G401 (cell line): ENCODE data around the gene ATP6V1G1. TPM values are rescaled to one million over a fixed set of nuclear protein-coding genes. Genes with fewer than 3 reads are reported as not detected.
A peak's percentile ranks its signal among the peaks of the same experiment; 100 is the strongest.

Experiments
- DNase-seq: peaks from one replicate; pipeline ENCODE4 v3.0.0-alpha.2; 2015; ENCODE audit warnings: low spot score
- in situ Hi-C: cut with HindIII; loops from 2 replicates; pipeline ENCODE4 v1.10.0; 2016; ENCODE audit warnings: low sequenced_read_pairs, mixed read lengths
- total RNA-seq: library from RNA; depleted of rRNA; stranded (reverse); fragments of >200 nt; shearing (Covaris generic); gene quantifications from 2 replicates; pipeline ENCODE4 v1.2.3, GENCODE V29; 2014

ATP6V1G1 gene
- total RNA-seq, 1 experiment from 2014 or later, result 235 TPM

DNA sequence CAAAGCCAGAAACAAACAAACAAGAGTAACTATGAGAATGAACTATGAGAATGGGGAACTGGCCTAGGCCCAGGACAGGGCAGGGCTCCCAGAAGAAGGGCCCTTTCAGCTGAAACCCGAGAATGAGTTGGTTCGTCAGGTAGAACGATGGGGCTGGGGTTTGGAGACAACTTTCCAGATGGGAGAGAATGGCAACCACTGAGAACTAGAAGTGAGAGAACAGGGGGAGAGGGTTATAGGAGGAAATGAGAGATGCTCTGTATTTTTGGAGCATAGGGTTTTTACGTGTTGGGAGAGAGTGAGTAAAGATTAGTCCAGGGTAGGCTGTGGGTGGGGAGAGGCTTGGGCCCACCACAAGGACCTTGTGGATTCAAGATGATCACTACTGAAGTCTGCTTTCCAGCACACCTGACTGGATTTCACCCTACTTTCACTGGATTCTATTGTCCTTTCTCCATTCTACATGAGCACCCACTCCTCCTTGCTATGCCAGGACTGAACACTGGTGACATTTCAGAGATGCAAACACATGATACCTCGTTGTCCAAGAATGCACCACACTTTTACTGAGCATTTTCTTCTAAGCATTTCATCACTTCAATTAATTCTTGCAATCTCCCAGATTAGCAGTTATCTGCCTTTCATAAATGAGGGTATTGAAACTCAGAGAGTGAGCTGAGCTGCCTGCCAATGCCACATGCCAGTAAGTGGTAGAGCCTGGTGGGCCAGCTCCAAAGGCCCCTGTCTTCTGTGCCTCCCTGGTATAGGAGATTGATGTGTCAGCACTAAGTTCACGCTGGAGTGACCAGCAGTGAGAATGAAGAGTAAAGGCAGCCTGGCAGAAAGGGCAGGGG, 20.3 kb downstream of the ATP6V1G1 start:
- no peak for DNase-seq
- in situ Hi-C loops, result no loop called here

DNA sequence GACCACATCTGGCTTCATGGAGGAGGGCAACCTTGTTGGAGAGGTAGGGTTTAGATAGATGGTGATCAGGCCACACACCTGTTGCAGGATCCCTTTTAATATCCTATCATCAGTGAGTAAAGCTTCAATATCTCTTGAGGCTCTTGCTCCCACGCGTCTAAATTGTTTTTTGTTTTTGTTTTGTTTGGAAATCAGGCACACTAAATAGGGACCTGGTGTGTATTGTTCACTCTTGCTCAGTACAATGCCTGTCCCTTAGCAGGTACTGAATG, 20.9 kb downstream of the ATP6V1G1 start:
- in situ Hi-C loops, result no loop called here
- DNase-seq, result no peak

DNA sequence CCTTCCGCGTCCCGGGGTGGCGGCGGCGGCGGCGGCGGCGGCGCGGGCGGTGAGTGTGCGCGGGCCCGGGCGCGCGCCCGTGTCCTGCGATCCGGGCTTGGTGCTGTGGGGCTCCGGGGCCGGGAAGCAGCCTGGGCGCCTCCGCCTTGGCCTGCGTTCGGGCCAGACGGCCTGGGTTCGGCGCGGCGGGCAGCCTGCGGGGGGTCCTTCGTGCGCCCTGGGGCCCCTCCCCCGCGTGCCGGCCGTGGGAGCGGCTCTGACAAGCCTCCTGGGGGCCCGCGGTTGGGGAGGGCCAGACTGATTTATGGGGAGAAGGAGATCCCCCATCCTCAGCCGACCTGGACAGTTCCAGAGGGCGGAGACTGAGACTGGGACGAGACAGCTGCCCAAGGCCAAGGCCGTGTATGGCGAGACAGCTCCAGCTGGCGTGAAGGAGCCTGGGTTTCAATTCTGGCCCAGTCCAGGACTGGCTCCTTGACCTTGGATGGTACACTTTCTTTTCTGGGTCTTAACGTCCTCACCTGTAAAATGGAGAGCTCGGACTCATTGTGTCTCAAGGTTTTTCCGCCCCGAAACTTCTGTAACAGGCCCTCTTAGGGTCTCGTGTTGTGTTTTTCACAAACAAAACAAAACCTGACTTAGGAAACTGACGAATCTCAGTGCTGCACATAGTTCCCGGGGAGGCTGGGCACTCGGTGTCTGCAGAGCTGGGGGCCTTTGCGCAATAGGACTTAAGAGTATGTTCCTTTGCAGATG, 24.1 kb downstream of the ATP6V1G1 start:
- peak; percentile 67 for DNase-seq
- in situ Hi-C loops, result no loop called here

DNA sequence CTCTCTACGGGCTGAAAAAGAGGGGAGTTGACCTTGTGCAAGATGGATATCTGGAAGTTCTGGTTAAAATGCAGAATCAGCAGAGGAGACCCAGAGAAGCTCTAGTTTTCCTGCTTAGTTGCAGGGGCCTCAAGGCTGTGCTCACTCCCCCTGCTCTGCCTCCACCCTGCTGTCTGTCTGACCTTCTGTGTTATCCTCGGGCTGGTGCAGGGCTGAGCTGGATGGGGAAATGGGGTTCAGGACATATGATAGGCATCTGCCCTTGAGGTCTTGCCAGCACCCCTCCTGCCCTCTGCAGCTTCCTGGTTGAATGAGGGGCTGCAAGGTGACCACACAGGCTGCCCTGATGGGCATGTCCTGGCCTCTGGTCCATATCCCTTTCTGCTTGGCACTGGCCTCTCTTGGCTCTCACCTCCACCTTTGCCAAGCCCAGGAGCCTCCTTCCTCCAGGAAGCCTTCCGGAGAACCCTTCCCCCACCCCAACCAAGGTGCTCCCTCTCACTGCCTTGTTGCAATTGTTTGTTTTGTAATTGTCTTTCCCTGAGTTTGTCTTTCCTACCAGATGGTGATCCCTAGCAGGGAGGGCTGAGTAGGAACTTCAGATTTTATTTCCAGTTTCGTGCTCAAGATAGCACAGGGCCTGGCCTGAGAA, 24.8 kb downstream of the ATP6V1G1 start:
- no peak for DNase-seq
- in situ Hi-C loops, result no loop called here

DNA sequence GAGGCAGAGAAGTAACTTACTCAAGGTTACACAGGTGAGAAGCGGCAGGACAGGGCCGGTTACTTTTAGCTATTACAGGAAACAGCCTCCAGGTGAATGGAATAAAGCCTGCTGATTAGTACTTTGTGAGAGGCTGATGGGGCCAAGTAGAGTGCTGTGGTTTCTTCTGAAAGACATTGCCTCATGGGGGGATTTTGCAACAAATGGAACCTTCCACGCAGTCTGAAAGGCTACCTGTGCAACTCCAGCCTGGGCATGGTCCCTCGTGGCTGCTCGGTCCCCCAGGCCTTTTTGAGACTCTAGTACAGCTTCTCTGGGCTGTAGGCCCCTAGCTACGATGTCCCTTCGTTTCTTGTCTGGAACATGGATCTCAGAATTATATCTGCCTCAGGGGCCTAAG, 25.5 kb downstream of the ATP6V1G1 start:
- no peak for DNase-seq
- in situ Hi-C loops, result no loop called here

DNA sequence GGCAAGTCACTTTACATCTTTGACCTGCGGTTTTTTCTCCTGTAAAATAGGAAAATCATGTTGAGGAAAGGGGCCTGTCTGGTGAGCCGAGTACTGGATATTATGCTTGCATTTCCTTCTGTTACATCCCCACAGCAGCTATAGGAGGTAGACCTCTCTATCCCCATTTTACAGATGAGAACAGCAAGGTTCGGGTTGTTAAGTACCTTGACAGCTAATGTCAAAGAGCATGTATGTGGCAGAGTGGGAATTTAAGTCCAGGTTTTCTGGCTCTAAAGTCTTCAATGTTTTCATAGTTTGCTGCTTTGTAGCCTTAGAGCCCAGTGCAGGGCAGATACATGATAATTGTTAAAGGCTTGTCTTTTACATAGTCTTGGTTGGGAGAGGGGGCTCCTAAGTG, 26.4 kb downstream of the ATP6V1G1 start:
- in situ Hi-C loops, result no loop called here
- DNase-seq, result no peak

DNA sequence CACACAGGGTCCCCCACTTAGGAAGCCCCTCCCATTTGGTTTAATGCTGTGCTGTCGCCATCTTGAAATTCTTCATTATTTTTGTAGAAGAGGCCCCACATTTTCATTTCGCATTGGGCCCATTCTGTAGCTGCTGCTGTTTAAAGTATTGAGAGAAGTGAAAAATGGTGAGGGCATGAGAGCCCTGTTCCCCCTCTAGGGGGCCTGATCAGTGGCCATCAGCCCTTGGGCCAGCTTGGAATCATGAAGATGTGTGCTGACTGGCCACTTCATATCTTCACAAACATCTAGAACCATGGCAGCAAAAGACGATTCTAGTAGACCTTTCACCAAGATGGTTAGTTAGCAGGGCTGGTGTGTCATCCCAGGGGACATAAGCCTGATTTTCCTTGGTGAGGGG, 26.8 kb downstream of the ATP6V1G1 start:
- no peak for DNase-seq
- in situ Hi-C loops, result no loop called here

DNA sequence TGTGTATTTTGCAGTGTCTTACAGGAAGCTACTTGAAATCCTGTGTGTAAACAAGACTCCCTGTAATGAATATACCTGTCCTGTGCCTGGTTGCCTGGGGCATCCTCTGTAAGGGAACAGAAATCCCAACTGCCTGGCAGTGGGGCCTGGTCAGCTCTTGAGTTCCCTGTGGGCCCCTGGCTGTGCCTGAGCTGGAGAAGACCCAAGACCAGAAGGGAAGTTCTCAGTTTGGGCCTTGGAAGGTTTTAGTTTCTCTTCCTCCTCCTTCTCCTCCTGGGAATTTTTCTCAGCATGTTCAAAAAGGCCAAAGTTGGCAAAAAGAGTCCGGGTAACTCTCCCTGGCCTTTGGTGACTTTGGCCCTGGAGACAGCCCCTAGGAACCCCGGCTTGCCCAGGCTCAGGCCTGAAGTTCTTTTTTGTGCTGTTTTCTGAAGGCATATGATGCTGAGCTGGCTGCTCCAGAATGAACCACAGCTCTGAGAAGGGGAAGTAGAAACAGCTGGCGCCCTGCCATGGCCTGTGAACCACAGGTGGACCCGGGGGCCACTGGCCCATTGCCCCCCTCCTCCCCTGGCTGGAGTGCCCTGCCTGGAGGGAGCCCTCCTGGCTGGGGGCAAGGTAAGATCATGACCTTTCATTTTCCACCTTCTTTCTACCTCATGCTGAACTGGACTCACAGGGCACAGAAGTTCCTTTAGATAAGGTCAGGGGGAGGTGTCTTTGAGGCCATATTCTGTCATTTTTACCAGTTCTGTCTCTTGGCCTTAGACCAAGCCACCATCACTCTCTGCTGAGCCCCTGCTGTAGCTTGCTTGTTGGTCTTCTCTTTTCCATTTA, 29.3 kb downstream of the ATP6V1G1 start:
- no peak for DNase-seq
- in situ Hi-C loops, result no loop called here

DNA sequence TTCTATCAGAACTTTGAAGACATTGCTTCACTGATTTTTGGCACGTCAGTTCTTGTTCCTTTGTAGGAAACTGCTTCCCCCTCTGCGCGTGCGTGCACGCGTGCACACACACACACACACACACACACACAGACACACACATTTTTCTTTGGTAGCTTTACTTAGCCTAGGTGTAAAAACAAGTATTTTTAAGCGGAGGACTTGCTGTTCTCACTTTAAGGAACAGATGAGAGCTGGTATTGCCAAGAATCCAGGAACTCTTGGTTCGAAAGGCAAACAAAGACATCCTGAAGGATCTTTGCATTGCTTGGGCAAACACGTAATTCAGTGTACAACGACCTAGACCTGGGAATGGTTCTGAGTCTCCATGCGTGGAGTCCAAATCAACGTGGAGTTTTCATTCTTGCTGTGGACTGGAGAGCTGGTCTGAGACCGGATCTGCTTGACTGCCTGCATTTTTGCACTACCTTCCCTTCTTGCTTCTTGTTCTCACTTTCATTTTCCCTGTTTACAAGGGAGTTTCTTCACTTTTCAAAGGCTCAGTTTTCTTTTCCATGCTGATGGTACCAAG, 31.7 kb downstream of the ATP6V1G1 start:
- DNase-seq, result no peak
- in situ Hi-C loops, result no loop called here

DNA sequence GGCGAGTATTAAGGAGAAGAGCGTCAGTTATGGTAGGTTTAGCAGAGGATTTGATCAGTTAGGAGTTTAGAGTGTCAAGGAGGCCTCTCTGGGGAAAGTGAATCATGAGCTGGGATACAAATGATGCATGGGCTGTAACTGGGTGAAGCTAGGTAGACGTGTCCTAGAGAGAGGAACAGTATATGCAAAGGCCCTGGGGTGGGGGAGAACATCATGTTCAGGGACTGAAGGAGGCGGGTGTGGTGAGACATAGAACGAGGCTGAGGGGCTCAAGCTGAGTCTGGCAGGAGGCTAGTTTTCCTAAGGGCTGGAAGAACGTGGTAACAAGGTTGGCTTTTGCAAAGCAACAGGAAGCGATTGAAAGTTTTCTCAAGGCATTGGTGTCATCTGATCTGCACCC, 34.0 kb downstream of the ATP6V1G1 start:
- in situ Hi-C loops, result no loop called here
- no peak for DNase-seq

DNA sequence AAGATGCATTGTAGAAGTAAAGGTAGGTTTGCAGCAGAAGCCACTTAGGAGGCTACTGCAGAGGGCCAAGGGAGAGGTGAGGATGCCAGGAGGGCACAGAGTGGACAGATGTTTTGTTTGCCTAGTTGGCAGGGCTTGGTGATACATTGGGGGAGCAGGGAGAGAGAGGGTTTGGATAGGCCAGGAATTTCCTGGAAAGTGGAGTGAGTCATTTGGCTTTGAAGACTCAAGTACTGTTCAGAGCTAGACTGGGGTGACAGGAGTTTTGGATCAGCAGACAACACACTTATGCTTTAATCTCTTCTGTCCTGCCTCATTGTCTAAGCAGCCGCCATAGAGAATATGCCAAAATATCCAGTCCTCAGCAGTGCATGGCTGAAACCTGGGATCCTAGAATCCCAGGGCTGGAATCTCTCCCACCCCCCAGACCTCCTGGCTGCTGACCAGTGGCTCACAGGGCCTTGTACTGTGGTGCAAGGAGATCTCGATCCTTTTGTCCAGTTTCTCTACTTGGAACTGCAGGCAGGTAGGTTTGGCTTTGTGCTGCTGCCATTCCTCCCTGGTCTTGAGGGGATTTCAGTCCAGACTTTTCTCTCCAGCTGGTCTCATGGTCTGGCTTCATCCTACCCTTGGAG, 34.5 kb downstream of the ATP6V1G1 start:
- DNase-seq, result no peak
- in situ Hi-C loops, result no loop called here

DNA sequence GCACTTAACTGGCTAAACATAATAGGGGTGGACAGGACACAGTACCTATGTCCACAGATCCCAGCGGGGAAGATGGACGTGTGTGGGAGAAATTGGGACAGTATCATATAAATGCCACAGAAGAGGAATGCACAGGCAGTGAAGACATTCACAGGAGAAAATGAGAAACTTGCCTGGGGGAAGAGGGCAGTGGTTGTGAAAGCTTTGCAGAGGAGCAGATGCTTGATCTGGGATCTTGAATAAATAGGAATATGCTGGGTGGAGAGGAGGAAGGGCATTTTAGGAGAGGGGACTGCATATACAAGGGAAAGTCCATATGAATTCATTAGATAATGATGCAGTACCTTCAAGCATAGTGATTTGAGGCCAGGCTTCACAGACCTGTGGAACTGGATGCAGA, 37.1 kb downstream of the ATP6V1G1 start:
- in situ Hi-C loops, result no loop called here
- no peak for DNase-seq

DNA sequence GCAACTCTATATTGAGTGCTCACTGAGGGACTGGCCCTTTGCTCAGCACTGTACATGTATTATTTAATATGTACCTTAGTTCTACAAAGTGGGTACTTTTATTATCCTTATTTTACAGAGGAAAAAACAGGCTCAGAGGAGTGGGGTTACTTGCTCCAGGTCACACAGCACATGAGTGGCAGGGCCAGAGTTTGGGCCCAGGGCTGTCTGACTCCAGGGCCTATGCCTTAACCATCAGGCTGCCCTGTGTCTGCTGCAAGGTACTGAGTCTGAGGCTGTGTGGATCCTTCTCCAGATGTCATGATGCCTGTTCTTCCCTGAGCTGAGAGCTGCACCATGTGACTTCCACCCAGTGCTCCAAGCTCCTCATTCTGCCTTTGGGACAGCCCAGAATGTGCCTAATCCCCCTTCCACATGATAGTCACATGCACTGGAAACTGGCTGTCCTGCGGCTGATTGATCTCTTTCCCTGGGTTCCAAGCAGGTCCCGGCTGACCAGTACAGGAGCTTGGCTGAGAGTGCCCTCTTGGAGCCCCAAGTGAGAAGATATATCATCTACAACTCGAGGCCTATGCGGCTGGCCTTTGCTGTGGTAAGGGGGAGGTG, 38.9 kb downstream of the ATP6V1G1 start:
- in situ Hi-C loops, result no loop called here
- no peak for DNase-seq

DNA sequence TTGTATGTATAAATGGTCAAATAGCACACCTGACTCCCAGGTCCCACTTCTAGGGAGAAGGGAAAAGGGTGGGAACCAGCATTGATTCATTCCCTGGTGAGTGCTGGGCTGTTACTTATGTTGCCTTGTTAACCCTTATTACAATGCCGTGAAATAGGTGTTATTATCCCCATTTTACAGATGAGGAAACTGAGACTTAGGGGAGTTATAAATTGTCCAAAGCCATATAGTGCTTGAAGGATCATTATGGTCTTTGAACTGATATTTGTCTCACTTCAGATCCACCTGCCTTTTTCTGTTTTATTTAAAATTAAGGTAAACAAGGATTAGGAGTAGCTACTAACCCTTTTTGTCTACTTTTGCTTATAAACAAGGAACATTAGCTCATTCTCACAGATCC, 40.0 kb downstream of the ATP6V1G1 start:
- DNase-seq, result no peak
- in situ Hi-C loops, result no loop called here

DNA sequence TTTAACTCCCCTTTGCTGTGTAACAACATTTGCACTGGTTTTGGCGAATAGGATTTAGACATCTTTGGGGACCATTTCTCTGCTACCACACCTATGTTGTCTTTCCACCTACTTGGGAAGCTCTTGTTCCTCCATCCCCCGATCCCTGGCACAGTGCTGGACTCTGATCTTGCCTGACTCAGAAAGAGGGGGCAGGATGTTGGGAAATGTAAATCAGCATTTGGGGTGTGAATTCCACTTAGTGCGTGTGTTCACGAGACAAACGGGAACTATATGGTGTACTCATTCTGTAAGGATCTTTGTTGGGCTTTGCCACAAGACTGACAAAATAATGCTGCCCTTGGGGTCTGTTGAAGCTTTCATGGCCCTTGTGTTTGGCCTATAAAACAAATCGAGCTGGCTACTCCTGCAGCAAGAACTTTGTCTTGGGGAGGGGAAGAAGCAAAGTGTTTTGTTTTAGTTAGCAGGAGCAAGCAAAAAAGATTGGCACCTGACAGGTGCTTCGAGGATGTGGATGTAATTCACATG, 42.1 kb downstream of the ATP6V1G1 start:
- in situ Hi-C loops, result no loop called here
- no peak for DNase-seq

DNA sequence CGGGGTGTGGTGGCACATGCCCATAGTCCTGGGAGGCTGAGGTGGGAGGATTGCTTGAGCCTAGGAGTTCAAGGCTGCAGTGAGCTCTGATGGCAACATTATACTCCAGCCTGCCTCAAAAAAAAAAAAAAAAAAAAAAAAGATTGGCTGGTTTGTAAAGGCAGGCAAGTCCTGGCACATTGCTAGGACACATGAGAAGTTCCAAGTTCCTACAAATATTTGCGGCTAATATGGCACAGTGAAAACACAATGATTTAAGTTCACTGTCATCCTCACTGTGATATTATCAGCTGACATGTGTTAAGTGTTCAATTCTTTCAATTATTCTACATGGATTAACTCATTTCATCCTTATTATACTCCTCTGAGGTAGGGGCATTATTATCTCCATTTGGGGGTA, 43.6 kb downstream of the ATP6V1G1 start:
- no peak for DNase-seq
- in situ Hi-C loops, result no loop called here

DNA sequence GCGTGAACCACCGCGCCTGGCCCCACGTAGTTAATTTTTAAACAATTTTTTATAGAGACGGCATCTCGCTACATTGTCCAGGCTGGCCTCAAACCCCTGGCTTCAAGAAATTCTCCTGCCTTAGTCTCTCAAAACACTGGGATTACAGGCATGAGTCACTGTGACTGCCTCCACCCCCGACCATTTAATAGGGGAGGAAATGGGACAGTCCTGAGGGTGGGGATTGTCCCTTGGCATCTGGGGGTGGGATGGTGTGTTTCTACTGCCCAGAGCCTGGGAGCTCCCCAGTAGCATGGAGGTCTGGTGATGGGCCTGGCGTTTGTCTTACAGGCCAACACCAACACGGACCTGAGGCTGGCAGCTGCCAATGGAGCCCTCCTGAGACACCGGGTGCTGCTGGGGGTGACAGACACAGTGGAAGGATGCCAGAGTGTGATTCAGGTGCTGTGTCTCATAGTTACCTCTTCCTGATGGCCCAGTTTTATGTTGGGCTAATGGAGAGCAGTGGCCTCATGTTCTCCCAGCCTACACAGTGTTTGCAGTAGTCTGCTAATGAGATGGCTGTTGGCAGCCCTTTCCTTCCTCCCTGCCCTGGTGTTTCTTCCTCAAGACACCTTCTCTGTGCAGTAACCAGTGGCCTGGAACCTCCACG, 46.0 kb downstream of the ATP6V1G1 start:
- no peak for DNase-seq
- in situ Hi-C loops, result no loop called here

DNA sequence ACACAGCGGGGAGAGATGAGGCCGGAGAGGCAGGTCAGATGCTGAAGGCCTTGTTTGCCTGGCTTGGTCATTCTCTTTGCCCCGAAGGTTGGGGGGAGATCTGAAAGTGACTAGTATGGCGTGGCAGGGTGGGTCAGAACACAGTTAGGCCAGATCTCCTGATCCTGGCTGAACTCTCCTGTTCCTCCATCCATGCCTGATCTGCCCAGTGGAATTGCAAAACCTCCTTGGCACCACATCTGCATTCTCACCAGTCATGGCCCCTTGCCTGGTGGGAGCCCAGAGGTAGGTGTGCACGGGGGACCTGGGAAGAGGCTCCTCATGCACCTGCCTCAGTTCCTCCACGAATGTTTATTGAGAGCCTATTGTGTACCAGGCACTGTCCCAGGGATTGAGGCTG, 46.8 kb downstream of the ATP6V1G1 start:
- in situ Hi-C loops, result no loop called here
- DNase-seq, result no peak
